HG03045 (cell line): Measurements from ENCODE around the gene DMD.

Experiments
- ATAC-seq: cut with Tn5 transposase; IDR thresholded peaks from one replicate; pipeline ENCODE4 v1.9.1; 2021; ENCODE audit warnings: mild to moderate bottlenecking, moderate library complexity; ENCODE audit not compliant: unreplicated experiment

Gene DMD

GRCh38 chrX:31563792-31564191 is 1647.6 kb downstream of the DMD start:
- no peak for ATAC-seq

- ATAC-seq: no peak
These were observed 1655.8 kb downstream of the DMD start for GRCh38 chrX:31555506-31555905.

- ATAC-seq: no peak
These were observed 1659.4 kb downstream of the DMD start for GRCh38 chrX:31551913-31552312.

GRCh38 chrX:31550158-31550557 is 1661.2 kb downstream of the DMD start:
- no peak for ATAC-seq

GRCh38 chrX:31547816-31548215 is 1663.5 kb downstream of the DMD start:
- ATAC-seq: no peak

- no peak for ATAC-seq
These were observed 1663.9 kb downstream of the DMD start for GRCh38 chrX:31547416-31547815.

GRCh38 chrX:31546126-31546525 is 1665.2 kb downstream of the DMD start:
- no peak for ATAC-seq

- ATAC-seq: no peak
These were observed 1665.6 kb downstream of the DMD start for GRCh38 chrX:31545726-31546125.

GRCh38 chrX:31545191-31545590 is 1666.2 kb downstream of the DMD start:
- ATAC-seq: no peak

GRCh38 chrX:31543634-31544033 is 1667.7 kb downstream of the DMD start:
- no peak for ATAC-seq

GRCh38 chrX:31542566-31542965 is 1668.8 kb downstream of the DMD start:
- ATAC-seq: no peak

- no peak for ATAC-seq
These were observed 1671.0 kb downstream of the DMD start for GRCh38 chrX:31540313-31540712.

- ATAC-seq: no peak
These were observed 1683.8 kb downstream of the DMD start for GRCh38 chrX:31527455-31528126.

- no peak for ATAC-seq
These were observed 1687.3 kb downstream of the DMD start for GRCh38 chrX:31523884-31524536.

- no peak for ATAC-seq
These were observed 1688.6 kb downstream of the DMD start for GRCh38 chrX:31522760-31523159.

- ATAC-seq: no peak
These were observed 1689.4 kb downstream of the DMD start for GRCh38 chrX:31521941-31522340.

GRCh38 chrX:31516527-31516926 is 1694.8 kb downstream of the DMD start:
- no peak for ATAC-seq

GRCh38 chrX:31508338-31508737 is 1703.0 kb downstream of the DMD start:
- no peak for ATAC-seq

- ATAC-seq: no peak
These were observed 1704.4 kb downstream of the DMD start for GRCh38 chrX:31506928-31507327.

GRCh38 chrX:31506360-31506759 is 1705.0 kb downstream of the DMD start:
- no peak for ATAC-seq

GRCh38 chrX:31500921-31501320 is 1710.4 kb downstream of the DMD start:
- no peak for ATAC-seq

GRCh38 chrX:31499109-31499508 is 1712.2 kb downstream of the DMD start:
- no peak for ATAC-seq

GRCh38 chrX:31497086-31497485 is 1714.3 kb downstream of the DMD start:
- ATAC-seq: no peak
